Prostate gland (tissue), 2 donors: Measurements from ENCODE around the gene MYBPH. TPM values are rescaled to one million over a fixed set of nuclear protein-coding genes. Genes with fewer than 3 reads are reported as not detected.

ENCODE experiments used
- DNase-seq: peaks from one replicate; pipeline ENCODE4 v3.0.0-alpha.2; 2019; ENCODE audit warnings: low spot score
- H3K27ac ChIP-seq, 2 donors: fragments of 200-600 bp; sonication (generic); 2 replicates each; pipeline ENCODE4 v1.5.1; 2017 to 2019
- H3K27me3 ChIP-seq: fragments of 200-600 bp; sonication (generic); replicated peaks from 2 replicates; pipeline ENCODE4 v1.5.1; 2019; ENCODE audit not compliant: insufficient read depth
- H3K36me3 ChIP-seq, 2 donors: fragments of 200-600 bp; sonication (generic); 1 replicate in 1 of 2; 2 replicates in 1 of 2; pipeline versions ENCODE4 v1.5.1 to v1.8.1; 2017 to 2019
- H3K4me1 ChIP-seq: fragments of 200-600 bp; sonication (generic); replicated peaks from 2 replicates; pipeline ENCODE4 v1.5.1; 2019
- H3K4me3 ChIP-seq, 2 donors: fragments of 200-600 bp; sonication (generic); 2 replicates each; pipeline ENCODE4 v1.5.1; 2017 to 2019
- H3K9me3 ChIP-seq: fragments of 200-600 bp; sonication (generic); 2 replicates; pipeline ENCODE4 v1.5.1; 2017
- CTCF ChIP-seq, 4 experiments: fragments of 200-600 bp in 2 of 4; fragments of 450-650 bp in 2 of 4; sonication (generic) in 2 of 4; IDR thresholded peaks; 1 replicate in 3 of 4; 2 replicates in 1 of 4; pipeline ENCODE4 v1.5.1; 2016 to 2019; ENCODE audit warnings: antibody characterized with exemption in 4 of 4, mild to moderate bottlenecking in 2 of 4, moderate library complexity in 2 of 4
- POLR2A ChIP-seq: fragments of 450-650 bp; IDR thresholded peaks from one replicate; pipeline ENCODE4 v1.6.1; 2016; ENCODE audit warnings: antibody characterized with exemption, mild to moderate bottlenecking
- POLR2AphosphoS5 ChIP-seq: sonication (generic); formaldehyde crosslinking; IDR thresholded peaks from one replicate; pipeline ENCODE4 v1.6.1; 2017; ENCODE audit warnings: antibody characterized with exemption
- WGBS: methylation state at CpG from one replicate; pipeline ENCODE4 v1.1.5; 2018; 5-methylcytosine and 5-hydroxymethylcytosine counted together
- intact Hi-C: fragments of 100-400 bp; cut with DNase I; formaldehyde crosslinking; loops from one replicate; pipeline ENCODE4 v1.14.2; 2022
- total RNA-seq, 2 donors: library from RNA; depleted of rRNA; stranded (reverse); fragments of >200 nt; gene quantifications; one replicate each; pipeline ENCODE4 v1.1.0, GENCODE V29; 2016

The MYBPH gene
- total RNA-seq, 2 donors from 2014 or later, result 7.7 TPM; not detected in 1

GRCh38 chr1:203213126-203213525 lies 37.5 kb upstream of the MYBPH start:
- WGBS, result 78% methylated on average over 6 of the region's 6 CpGs
- DNase-seq, result no peak

GRCh38 chr1:203211812-203212211 lies 36.2 kb upstream of the MYBPH start:
- intact Hi-C loops, result no loop called here
- DNase-seq, result no peak

More at GRCh38 chr1:203213126-203213525, 37.5 kb upstream of the MYBPH start:
- no peak overlapping the region for H3K27ac ChIP-seq
- no peaks in the 10 kb centered on the region for H3K9me3 ChIP-seq
- no peaks in the 10 kb centered on the region for H3K36me3 ChIP-seq
- no peak overlapping the region for H3K4me3 ChIP-seq
- no peaks in the 10 kb centered on the region for H3K4me1 ChIP-seq
- intact Hi-C loops, result no loop called here
- no peak for TF ChIP-seq CTCF (IDR thresholded peaks at IDR 0.05)
- no peaks in the 10 kb centered on the region for H3K27me3 ChIP-seq

GRCh38 chr1:203210988-203211387 lies 35.4 kb upstream of the MYBPH start:
- Histone ChIP-seq H3K27ac (no peak overlapping the region), H3K27me3 (no peaks in the 10 kb centered on the region), H3K4me1 (no peaks in the 10 kb centered on the region), H3K9me3 (no peaks in the 10 kb centered on the region), H3K36me3 (no peaks in the 10 kb centered on the region), H3K4me3 (no peak overlapping the region)
- intact Hi-C loops, result no loop called here
- no peak for DNase-seq
- no peak for TF ChIP-seq CTCF (IDR thresholded peaks at IDR 0.05)
- no peak for TF ChIP-seq POLR2AphosphoS5
- no peak for TF ChIP-seq POLR2A

More at GRCh38 chr1:203211812-203212211, 36.2 kb upstream of the MYBPH start:
- TF ChIP-seq CTCF (IDR thresholded peaks at IDR 0.05) (no peak), POLR2AphosphoS5 (no peak), POLR2A (no peak)
- Histone ChIP-seq H3K4me3 (no peak overlapping the region), H3K27me3 (no peaks in the 10 kb centered on the region), H3K9me3 (no peaks in the 10 kb centered on the region), H3K4me1 (no peaks in the 10 kb centered on the region), H3K27ac (no peak overlapping the region), H3K36me3 (no peaks in the 10 kb centered on the region)
- 89% methylated on average over 3 of the region's 3 CpGs for WGBS

GRCh38 chr1:203210350-203210749 lies 34.7 kb upstream of the MYBPH start:
- Histone ChIP-seq H3K27ac (no peak overlapping the region), H3K4me1 (no peaks in the 10 kb centered on the region), H3K36me3 (no peaks in the 10 kb centered on the region), H3K27me3 (no peaks in the 10 kb centered on the region), H3K9me3 (no peaks in the 10 kb centered on the region), H3K4me3 (no peak overlapping the region)
- no peak for DNase-seq
- TF ChIP-seq POLR2A, result no peak
- no peak for TF ChIP-seq CTCF (IDR thresholded peaks at IDR 0.05)
- TF ChIP-seq POLR2AphosphoS5, result no peak
- intact Hi-C loops, result no loop called here

- Histone ChIP-seq H3K4me1 (no peaks in the 10 kb centered on the region), H3K4me3 (no peak overlapping the region), H3K27me3 (no peaks in the 10 kb centered on the region), H3K27ac (no peak overlapping the region), H3K9me3 (no peaks in the 10 kb centered on the region), H3K36me3 (no peaks in the 10 kb centered on the region)
- WGBS, result 88% methylated on average over 1 of the region's 1 CpG
- TF ChIP-seq POLR2A, result no peak
- no peak for TF ChIP-seq POLR2AphosphoS5
- no peak for TF ChIP-seq CTCF (IDR thresholded peaks at IDR 0.05)
- DNase-seq, result no peak
- intact Hi-C loops, result no loop called here
Measured at GRCh38 chr1:203208181-203208580, 32.6 kb upstream of the MYBPH start.
